Activated CD8-positive, alpha-beta memory T cell treated with anti-CD3 and anti-CD28 coated beads for 24 hours (primary cell): ENCODE data around the gene C1orf159.
"Not testable (repeated sequence)": the region's sequence is repeated elsewhere in the genome, so short reads cannot be mapped to it uniquely, and the experiment has no call there.

Source experiments
- DNase-seq: peaks from one replicate; pipeline ENCODE4 v3.0.0-alpha.2; 2020

The C1orf159 gene

DNA sequence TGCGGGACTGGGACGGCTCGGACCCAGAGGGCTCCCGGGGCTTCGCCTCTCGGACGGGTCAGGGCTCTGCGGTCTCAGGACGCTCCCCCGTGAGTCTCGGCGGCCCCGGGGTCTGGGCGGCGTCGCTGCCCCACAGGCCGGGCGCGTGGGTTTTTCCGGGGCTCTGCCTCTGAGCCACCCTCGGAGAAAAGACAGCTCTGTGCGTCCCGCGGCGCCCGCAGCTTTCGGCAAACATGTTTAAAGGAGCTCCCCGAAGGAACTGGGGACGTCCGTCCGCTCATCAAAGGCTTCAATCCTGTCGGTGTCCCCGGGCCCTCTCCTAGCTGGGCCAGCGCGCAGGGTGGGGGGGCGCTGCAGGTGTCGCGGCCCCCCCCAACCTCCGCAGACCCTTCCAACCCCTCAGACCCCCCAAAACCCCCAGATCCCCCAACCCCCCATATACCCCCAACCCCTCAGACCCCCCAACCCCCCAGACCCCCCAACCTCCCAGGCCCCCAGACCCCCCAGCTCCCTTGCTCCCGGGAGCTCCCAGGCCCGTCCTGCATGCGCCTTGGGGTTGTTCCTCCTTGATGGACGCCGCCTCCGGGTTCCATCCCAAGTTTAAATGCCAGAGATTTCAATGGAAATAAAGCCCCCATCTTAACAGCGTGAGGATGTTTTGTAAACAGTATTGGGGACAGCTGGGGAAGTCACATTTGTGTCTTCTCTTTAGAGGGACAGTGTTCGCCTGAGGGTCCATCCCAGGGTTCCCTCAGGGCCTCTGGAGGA is 996 bp upstream of the C1orf159 start:
- peak; percentile 79 for DNase-seq

DNA sequence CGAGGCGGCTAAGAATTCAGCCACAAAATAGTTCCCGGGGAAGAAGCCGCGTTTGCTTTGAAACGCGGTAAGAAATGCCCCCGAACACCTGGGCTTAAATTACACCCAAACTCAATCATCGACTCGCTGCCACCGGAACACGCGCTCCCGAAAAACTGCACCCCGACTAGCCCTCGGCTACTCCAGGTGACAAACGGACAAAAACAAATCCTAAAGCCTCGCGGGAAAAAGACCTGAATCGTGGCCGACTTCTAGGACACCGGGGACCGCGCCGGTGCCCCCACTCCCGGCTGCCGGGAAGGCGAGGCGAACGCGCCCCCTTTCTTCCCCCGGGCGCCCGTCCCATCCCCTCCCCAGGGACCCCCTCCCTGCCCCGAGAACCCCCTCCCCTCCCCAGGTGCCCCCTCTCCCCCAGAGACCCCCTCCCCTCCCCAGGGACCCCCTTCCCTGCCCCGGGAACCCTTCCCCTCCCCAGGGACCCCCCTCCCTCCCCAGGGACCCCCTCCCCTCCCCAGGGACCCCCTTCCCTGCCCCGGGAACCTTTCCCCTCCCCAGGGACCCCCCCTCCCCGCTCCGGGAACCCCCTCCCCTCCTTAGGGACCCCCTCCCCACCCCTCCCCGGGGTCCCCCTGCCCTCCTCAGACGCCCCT is 628 bp downstream of the C1orf159 start:
- DNase-seq: no peak

DNA sequence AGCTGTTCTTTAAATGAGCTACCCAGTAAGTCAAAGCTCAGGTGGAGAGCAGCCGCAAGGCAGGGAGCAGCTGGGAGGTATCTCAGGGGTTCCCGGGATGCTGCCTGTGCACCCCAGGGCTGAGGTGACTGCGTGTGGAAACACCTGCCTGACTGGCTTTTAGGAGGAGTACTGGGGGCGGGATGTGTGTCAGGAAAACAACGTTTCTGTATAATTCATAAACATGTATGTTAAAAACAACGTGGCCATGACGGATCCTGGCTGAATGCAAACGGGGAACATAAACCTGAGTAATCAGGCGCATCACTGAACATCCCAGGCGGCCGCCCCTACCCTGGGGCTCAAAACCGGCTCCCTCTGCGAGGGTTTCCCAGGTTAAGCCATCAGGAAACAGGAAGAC is 1.5 kb downstream of the C1orf159 start:
- DNase-seq: no peak

DNA sequence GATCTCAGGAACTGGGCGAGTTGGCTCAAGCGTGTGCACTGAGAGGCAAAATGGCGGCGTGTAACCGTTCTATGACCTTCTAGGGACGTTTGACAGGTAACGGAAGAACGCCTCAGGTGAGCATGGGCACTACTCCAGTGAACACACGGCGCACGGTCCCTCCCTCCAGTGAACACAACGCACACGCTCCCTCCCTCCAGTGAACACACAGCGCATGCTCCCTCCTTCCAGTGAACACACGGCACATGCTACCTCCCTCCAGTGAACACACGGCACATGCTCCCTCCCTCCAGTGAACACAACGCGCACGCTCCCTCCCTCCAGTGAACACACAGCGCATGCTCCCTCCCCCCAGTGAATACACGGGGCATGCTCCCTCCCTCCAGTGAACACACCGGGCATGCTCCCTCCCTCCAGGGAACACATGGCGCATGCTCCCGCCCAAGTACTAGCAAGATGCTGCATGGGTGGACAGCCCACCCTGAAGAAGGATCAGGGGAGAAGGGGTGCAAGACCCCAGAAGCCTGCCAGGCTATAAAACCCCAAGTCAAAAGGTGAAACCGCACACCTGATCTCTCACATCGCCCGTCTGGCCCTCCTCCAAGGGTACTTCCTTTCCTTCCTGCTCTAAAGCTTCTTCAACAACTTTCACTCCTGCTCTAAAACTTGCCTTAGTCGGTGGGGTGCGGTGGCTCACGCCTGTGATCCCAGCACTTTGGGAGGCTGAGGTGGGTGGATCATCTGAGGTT is 3.5 kb downstream of the C1orf159 start:
- DNase-seq: no peak

DNA sequence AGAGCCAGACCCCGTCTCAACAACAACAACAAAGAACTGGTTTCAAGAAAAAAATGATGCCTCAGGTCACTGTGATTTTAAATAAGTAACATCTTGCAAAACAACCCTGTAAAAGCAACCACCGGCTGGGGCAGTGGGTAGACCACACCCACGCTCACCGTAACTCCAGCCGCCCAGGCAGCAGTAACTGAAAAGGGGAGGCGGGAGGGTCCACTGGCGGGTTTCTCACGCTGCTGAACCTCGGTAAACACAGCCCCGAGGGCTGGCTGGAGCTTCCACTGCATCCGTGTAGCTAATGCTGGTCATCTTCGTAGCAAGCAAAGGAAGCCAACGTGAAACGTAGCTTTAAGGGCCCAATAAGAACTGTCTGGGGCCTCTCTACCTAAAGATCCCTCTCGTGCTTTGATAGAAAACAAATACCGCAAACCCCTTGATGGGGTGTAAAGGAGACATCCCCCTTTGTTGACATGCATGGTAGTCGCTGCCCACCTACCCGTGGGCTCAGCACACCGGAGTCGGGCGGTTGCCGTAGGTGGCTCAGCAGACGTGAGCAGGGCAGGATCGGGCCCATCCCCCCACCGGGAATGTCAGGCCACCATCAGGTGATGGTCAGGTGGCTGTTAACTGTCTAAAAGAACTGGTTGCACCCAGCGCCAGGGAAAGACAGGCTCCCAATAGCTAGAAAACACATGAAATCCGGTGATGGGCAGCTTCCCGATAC is 4.2 kb downstream of the C1orf159 start:
- no peak for DNase-seq

DNA sequence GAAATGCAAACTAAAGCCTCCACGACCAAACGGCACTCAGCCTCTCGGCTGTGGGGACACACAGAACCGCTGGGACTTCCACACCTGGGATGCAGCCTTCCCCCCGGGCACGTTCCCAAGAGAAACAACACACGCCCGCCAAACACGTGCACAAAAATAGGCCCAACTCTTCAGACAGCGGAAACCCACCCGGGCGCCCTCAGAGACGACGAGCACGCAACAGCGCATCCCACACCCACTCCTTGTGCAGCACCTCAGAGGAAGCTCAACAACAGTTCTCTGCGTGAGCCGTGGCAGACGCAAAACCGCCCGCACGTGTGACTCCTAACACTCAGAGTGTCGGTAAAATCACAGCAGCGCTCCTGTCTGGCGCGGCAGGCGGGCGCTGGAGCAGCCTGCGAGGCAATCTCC is 5.3 kb downstream of the C1orf159 start:
- no peak for DNase-seq

DNA sequence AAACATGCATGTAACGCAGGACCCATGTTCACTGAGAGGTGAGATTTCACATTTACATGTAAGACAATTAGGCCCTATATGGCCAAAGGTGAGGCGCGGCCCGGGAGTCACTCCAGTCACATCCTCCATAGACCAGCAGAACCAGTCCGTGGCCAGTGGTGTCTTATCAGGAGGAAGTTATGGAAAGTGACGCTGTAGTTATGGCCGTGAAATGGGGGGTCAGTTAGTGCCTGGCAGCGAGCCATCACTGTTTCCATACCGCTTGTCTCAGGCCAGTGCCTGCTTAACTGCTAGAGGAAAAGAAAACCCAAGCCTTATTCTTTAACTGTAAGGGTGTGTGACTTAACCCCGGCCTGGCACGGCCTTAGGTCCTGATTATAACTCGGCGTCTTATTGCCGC is 6.1 kb downstream of the C1orf159 start:
- no peak for DNase-seq

DNA sequence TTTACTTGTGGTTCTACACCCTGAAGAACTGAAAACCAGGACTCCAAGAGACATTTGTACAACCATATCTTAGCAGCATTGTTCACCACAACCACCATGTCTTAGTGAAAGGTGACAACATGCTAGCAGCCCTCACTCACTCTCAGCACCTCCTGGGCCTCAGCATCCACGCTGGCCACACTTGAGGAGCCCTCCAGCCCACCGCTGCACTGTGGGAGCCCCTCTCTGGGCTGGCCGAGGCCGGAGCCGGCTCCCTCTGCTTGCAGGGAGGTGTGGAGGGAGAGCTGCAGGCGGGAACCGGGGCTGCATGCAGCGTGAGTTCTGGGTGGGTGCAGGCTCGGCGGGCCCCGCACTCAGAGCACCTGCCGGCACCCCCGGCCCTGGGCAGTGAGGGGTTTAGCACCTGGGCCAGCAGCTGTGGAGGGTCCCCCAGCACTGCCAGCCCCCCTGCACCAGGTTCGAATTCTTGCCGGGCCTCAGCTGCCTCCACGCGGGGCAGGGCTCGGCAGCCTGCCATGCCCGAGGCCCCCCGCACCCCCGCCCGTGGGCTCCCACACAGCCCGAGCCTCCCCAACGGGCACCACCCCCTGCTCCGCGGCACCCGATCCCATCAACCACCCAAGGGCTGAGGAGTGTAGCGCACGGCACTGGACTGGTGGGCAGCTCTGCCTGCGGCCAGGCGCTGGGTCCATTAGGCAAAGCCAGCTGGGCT is 9.2 kb downstream of the C1orf159 start:
- no peak for DNase-seq

DNA sequence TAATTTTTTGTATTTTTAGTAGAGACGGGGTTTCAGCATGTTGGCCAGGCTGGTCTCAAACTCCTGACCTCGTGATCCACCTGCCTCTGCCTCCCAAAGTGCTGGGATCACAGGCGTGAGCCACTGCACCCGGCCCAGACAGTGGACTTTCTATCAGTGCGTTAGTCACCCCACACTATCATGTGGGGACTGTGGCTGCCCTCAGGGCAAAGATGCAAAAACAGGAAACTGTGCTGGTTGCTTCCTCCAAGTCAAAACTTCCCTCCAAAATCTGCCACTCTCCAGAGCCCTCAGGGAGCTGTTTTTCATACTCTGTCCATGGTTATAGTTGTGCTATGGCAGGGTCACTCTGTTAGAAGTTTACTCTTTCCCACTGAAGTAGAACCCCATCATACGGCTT is 11.7 kb downstream of the C1orf159 start:
- DNase-seq: not testable (repeated sequence)

DNA sequence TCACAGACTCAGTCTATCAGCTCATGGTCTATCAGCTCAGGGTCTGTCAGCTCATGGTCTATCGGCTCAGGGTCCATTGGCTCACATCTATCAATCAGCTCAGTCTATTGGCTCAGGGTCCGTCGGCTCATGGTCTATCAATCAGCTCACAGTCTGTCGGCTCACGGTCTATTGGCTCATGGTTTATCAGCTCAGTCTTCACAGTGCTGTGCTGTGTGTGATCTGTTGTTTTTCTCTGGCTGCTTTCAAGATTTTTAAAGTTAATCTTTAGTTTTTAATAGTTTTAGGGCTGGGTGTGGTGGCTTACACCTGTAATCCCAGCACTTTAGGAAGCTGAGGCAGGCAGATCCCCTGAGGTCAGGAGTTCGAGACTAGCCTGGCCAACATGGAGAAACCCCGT is 14.4 kb downstream of the C1orf159 start:
- DNase-seq: no peak

DNA sequence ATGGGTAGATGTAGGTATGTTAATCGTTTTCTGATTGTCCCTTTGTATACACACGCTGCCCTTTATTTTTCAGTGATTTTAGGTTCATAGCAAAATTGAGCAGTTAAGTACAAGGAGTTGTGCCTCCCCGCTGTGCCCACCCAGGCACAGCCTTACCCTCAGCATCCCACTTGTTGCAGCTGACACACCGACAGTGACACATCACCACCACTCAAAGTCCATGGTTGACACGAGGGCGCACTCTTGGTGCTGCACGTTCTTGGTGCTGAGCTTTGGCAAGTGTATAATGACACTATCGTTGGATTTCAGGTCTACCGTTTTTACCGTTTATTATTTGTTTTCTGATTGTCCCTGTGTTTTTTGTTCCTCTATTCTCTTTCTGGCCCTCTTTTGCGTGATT is 15.6 kb downstream of the C1orf159 start:
- peak; percentile 41 for DNase-seq

DNA sequence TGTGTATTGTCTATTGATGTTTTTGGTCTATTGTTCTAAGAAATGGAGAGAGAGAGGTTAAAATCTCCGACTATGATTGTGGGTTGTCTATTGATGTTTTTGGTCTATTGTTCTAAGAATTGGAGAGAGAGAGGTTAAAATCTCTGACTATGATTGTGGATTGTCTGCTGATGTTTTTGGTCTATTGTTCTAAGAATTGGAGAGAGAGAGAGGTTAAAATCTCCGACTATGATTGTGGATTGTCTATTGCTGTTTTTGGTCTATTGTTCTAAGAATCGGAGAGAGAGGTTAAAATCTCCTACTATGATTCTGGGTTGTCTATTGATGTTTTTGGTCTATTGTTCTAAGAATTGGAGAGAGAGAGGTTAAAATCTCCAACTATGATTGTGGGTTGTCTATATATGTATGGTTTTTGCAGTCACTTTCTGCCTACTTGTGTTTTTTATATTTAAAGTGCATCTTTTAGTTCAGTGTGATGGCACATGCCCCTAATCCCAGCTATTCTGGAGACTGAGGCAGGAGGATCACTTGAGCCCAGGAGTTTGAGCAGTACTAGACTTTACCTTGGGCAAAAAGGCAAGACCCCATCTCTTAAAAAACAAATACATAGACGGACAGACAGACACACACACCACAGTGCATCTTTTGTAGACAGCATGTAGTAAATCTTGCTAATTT is 16.2 kb downstream of the C1orf159 start:
- DNase-seq: peak; percentile 58

DNA sequence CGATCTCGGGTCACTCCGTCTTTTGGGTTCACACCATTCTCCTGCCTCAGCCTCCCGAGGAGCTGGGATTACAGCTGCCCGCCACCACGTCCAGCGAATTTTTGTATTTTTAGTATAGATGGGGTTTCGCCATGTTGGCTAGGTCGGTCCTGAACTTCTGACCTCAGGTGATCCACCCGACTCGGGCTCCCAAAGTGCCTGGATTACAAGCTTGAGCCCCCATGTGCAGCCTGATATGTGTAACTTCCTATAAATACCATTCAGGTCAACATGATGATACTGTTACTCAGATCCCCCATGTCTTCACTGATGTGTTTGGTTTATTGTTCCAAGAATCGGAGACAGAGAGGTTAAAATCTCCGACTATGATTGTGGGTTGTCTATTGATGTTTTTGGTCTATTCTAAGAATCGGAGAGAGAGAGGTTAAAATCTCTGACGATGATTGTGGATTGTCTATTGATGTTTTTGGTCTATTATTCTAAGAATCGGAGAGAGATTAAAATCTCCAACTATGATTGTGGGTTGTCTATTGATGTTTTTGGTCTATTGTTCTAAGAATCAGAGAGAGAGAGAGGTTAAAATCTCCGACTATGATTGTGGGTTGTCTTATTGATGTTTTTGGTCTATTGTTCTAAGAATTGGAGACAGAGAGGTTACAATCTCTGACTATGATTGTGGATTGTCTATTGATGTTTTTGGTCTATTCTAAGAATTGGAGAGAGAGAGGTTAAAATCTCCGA is 17.0 kb downstream of the C1orf159 start:
- DNase-seq: peak; percentile 63

DNA sequence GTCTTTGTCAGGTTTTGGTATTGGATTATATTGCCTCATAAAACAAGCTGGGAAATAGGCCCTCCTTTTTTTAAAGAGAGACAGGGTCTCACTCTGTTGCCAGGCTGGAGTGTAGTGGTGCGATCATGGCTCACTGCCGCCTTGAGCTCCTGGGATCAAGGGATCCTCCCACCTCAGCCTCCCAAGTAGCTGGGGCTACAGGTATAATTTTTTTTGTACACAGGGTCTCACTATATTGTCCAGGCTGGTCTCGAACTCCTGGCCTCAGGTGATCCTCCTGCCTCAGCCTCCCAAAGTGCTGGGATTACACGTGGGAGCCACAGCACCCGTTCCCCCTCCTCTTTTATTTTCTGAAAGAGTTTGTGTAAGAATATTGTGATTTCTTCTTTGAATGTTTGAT is 19.8 kb downstream of the C1orf159 start:
- DNase-seq: peak; percentile 44

DNA sequence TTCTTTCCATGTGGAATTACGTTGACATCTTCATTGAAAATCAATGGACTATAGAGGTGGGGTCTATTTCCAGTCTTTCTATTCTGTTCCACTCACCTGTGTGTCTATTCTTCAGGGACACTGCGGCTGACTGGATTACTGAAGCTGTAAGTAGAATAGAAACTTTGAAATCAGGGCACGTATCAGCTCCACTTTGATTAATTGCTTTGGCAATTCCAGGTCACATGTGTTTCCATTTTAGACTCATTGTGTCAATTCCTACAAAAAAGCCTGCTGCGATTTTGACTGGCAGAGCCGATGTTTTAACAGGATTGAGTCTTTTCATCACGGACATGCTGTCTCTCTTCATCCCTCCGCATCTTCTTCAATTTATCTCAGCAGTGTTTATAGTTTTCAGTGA is 20.9 kb downstream of the C1orf159 start:
- no peak for DNase-seq

DNA sequence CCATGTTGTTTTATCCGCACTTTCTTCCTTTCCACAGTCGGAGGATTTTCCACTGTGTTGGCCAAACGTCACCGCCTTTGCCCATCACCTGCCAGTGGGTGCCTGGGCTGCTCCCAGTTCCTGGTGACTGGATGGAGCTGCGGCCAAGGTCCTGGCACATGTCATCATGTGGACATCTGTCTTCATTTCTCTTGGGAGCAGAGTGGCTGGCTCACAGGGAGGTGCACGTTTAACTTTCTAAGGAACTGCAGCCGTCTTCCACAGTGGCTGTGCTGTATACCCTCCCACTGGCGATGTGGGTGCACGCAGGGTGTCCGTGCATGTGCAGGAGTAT is 22.3 kb downstream of the C1orf159 start:
- DNase-seq: peak; percentile 53

DNA sequence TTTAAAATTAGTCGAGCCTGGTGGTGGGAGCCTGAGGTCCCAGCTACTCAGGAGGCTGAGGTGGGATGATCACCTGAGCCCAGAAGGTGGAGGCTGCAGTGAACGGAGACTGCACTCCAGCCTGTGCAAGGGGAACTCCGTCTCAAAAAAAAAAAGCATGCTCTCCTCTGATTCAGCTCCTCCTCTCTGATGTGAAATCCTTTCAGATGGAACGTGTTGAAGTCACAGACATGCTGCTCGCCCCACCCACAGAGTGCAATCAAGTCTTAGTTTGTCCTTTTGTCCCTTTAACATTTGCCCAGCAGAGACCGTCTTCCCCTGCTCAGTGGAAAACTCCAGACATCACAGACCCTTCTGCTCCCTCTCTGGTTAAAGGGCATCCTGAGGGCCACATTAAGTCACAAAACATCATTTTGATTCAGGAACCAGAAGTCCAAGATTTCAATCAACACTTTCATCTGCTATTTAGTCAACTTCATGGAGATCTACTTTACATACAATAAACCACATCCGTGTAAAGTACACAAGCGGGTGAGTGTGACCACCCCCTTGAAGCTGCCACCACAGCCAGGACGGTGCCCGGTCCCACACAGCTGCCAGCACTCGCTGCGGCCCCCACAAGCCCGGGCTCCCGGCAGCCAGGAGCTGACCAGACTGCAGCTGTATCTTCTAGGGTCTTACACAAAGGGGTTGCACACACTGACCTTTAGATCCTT is 22.8 kb downstream of the C1orf159 start:
- peak; percentile 55 for DNase-seq

DNA sequence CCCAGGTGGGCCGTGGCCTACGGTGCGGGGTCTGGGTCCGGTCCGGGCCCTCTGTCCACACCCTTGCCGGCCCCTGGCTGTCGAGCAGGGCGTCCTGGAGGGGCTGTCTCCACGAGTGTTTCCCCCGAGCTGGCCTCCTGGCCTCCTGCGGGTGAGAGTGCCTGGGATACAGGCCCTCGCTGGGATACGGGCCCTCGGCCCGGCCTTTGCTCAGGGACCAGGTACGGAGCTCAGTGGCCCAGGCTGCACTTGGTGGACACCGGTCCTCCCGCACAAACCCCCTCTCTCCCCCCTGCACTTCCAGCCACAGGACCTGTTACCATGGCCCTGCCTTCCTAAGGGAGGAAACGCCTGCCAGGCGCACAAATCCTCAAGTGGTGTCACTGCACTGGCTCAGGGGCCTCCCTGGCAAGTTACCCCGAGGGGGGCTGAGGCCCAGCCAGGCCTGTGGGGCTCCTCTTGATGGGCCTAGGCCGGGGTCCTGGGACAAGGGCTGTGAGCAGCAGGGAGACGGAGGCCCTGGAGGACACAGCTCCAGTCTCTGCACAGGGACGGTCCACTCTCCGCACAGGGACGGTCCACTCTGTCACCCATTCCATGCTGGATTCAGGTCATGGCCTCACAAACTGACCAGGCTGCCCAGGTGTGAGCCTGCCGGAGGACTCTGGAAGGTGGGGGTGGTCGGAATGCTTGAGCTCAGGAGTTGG is 23.6 kb downstream of the C1orf159 start:
- DNase-seq: peak; percentile 58

DNA sequence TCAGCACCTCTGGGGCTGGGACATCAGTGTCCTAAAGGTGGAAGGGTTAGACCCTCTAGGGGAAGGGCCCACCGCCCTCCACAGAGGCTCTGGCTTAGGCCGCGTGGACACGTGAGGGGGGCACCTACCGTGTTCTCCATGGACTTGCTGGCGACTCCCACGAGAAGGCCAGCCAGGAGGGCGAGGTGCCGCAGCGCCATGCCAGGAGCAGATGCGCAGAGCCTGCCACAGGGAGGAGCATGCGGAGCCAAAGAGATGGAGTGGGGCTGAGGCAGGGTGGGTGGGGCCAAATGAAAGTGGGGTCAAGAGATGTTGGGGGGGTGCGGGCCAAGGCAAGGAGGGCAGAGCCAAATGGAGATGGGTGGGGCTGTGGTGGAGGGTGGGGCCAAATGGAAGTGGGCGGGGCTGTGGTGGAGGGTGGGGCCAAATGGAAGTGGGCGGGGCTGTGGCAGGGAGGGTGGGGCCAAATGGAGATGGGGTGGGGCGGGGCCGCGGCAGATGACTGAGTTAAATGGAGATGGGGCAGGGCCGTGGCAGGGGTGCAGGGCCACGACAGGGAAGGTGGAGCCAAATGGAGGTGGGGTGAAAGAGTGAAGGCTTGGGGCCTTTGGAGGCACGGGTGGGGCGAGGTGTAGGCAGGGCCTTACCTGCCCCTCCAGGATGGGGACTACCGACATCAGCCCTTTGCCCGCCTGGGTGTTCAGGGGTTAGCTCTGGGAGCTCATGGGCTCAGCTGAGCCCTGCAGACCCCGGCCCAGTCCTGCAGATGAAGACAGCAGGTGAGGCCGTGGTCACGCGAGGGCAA is 24.3 kb downstream of the C1orf159 start:
- peak; percentile 59 for DNase-seq
